Measurements from ENCODE around the gene MMAB.

Gene MMAB

GRCh38 chr12:109558374-109559199 lies 14.7 kb downstream of the MMAB start:
- TF ChIP-seq CTCF (IDR thresholded peaks at IDR 0.05; ENCODE audit: control insufficient read depth, extremely low read depth, insufficient read depth) = no peak
- H3K4me3 ChIP-seq (ENCODE audit: low read depth, low read length) = no peak overlapping the region
- no peak for DNase-seq (ENCODE audit: low read depth)

GRCh38 chr12:109557805-109558204 lies 15.5 kb downstream of the MMAB start:
- no peak overlapping the region for H3K4me3 ChIP-seq (ENCODE audit: low read depth, low read length)
- TF ChIP-seq CTCF (IDR thresholded peaks at IDR 0.05; ENCODE audit: control insufficient read depth, extremely low read depth, insufficient read depth) = no peak
- DNase-seq (ENCODE audit: low read depth) = no peak

GRCh38 chr12:109557200-109557599 lies 16.1 kb downstream of the MMAB start:
- no peak overlapping the region for H3K4me3 ChIP-seq (ENCODE audit: low read depth, low read length)
- DNase-seq (ENCODE audit: low read depth) = no peak
- no peak for TF ChIP-seq CTCF (IDR thresholded peaks at IDR 0.05; ENCODE audit: control insufficient read depth, extremely low read depth, insufficient read depth)

- H3K4me3 ChIP-seq (ENCODE audit: low read depth, low read length) = no peak overlapping the region
- TF ChIP-seq CTCF (IDR thresholded peaks at IDR 0.05; ENCODE audit: control insufficient read depth, extremely low read depth, insufficient read depth) = no peak
Observed at GRCh38 chr12:109555431-109556315, 17.6 kb downstream of the MMAB start.

GRCh38 chr12:109554761-109555160 lies 18.5 kb downstream of the MMAB start:
- no peak overlapping the region for H3K4me3 ChIP-seq (ENCODE audit: low read depth, low read length)
- no peak for DNase-seq (ENCODE audit: low read depth)
- no peak for TF ChIP-seq CTCF (IDR thresholded peaks at IDR 0.05; ENCODE audit: control insufficient read depth, extremely low read depth, insufficient read depth)

More at GRCh38 chr12:109555431-109556315, 17.6 kb downstream of the MMAB start:
- DNase-seq (ENCODE audit: low read depth) = no peak

GRCh38 chr12:109553906-109554500 lies 19.3 kb downstream of the MMAB start:
- H3K4me3 ChIP-seq (ENCODE audit: low read depth, low read length) = no peak overlapping the region
- no peak for DNase-seq (ENCODE audit: low read depth)
- no peak for TF ChIP-seq CTCF (IDR thresholded peaks at IDR 0.05; ENCODE audit: control insufficient read depth, extremely low read depth, insufficient read depth)
